Measurements from ENCODE around the gene PLCG1. TPM values are rescaled to one million over a fixed set of nuclear protein-coding genes. Genes with fewer than 3 reads are reported as not detected.

PLCG1 gene
- total and polyA plus RNA-seq, 11 donors: 32.5 to 72.2 (median 52.8) TPM

GRCh38 chr20:41192575-41192974, 55.2 kb downstream of the PLCG1 start:
- Histone ChIP-seq H3K27me3 (no peaks in the 10 kb centered on the region), H3K4me3 (no peak overlapping the region), H3K36me3 (peaks cover 0 to 10% (median 0%) of the 10 kb centered on the region in 9 donors), H3K27ac (no peak overlapping the region), H3K4me1 (peaks cover 0 to 8% (median 0%) of the 10 kb centered on the region in 12 donors), H3K9me3 (peaks cover 0 to 54% (median 8%) of the 10 kb centered on the region in 12 donors)
- TF ChIP-seq CTCF (IDR thresholded peaks at IDR 0.05): no peak
- 95 to 100% (median 96%) methylated on average over 3 of the region's 3 CpGs for WGBS, 4 donors
- intact Hi-C loops (cut with DNase I): no loop called here
- DNase-seq: no peak
- no peak for ATAC-seq

GRCh38 chr20:41196653-41197225, 59.4 kb downstream of the PLCG1 start:
- TF ChIP-seq CTCF (IDR thresholded peaks at IDR 0.05): no peak
- no peak for TF ChIP-seq POLR2A (IDR thresholded peaks at IDR 0.05)
- Histone ChIP-seq H3K4me1 (peaks cover 0 to 16% (median 0%) of the 10 kb centered on the region in 12 donors), H3K36me3 (peaks cover 0 to 12% (median 0%) of the 10 kb centered on the region in 9 donors), H3K4me3 (no peak overlapping the region), H3K27me3 (no peaks in the 10 kb centered on the region), H3K27ac (no peak overlapping the region), H3K9me3 (peaks cover 0 to 37% (median 19%) of the 10 kb centered on the region in 12 donors)
- no peak for ATAC-seq
- DNase-seq: no peak
- intact Hi-C loops (cut with DNase I): no loop called here
- 96 to 100% (median 98%) methylated on average over 1 of the region's 1 CpG for WGBS, 4 donors

GRCh38 chr20:41198443-41198842, 61.1 kb downstream of the PLCG1 start:
- WGBS, 4 donors: 97 to 99% (median 98%) methylated on average over 4 of the region's 4 CpGs
- peaks cover 0 to 16% (median 0%) of the 10 kb centered on the region in 12 donors for H3K4me1 ChIP-seq
- intact Hi-C loops (cut with DNase I): no loop called here
- no peak overlapping the region for H3K4me3 ChIP-seq
- ATAC-seq: no peak
- H3K27ac ChIP-seq: no peak overlapping the region
- DNase-seq: no peak
- peaks cover 0 to 26% (median 14%) of the 10 kb centered on the region in 12 donors for H3K9me3 ChIP-seq
- TF ChIP-seq POLR2A (IDR thresholded peaks at IDR 0.05) (no peak), CTCF (IDR thresholded peaks at IDR 0.05) (no peak)
- no peaks in the 10 kb centered on the region for H3K27me3 ChIP-seq
- H3K36me3 ChIP-seq: peaks cover 0 to 9% (median 3%) of the 10 kb centered on the region in 9 donors

- H3K4me3 ChIP-seq: no peak overlapping the region
- peaks cover 0 to 20% (median 14%) of the 10 kb centered on the region in 12 donors for H3K9me3 ChIP-seq
- peaks cover 0 to 23% (median 13%) of the 10 kb centered on the region in 9 donors for H3K36me3 ChIP-seq
- H3K27ac ChIP-seq: peak overlapping the region in 11 of 12 donors; percentile 42 to 80 (median 66)
- ATAC-seq (peak in 3 of 4 donors; percentile 27 to 75 (median 50)), DNase-seq (peak in 1 of 5 donors; percentile 20)
- peaks cover 0 to 23% (median 0%) of the 10 kb centered on the region in 12 donors for H3K4me1 ChIP-seq
- intact Hi-C loops (cut with DNase I): no loop called here
- no peaks in the 10 kb centered on the region for H3K27me3 ChIP-seq
- no peak for TF ChIP-seq POLR2A (IDR thresholded peaks at IDR 0.05)
- 54 to 77% (median 72%) methylated on average over 3 of the region's 3 CpGs for WGBS, 4 donors
Measured at GRCh38 chr20:41200446-41201202, 63.3 kb downstream of the PLCG1 start.
